OCI-LY7 (cell line): ENCODE measurements around the gene NUP88. TPM values are rescaled to one million over a fixed set of nuclear protein-coding genes. Genes with fewer than 3 reads are reported as not detected.
"Not testable (repeated sequence)": the region's sequence is repeated elsewhere in the genome, so short reads cannot be mapped to it uniquely, and the experiment has no call there.

Experiments used
- BruUV-seq: library from RNA; stranded (reverse); fragments of 400-500 nt; replicated peaks from 2 replicates; lab custom pipeline; 2021; lab: Mats Ljungman, UMichigan
- CTCF ChIA-PET: fragments of 300-600 bp; sonication (Branson Sonifier 250); formaldehyde crosslinking; loops from one replicate; lab custom pipeline; 2022; ENCODE audit warnings: antibody characterized with exemption; ENCODE audit not compliant: unreplicated experiment; lab: Charles Lee
- POLR2A ChIA-PET: fragments of 300-600 bp; sonication (Branson Sonifier 250); formaldehyde crosslinking; loops from one replicate; lab custom pipeline; 2022; ENCODE audit warnings: antibody characterized with exemption; lab: Charles Lee
- DNase-seq: peaks from one replicate; pipeline ENCODE4 v3.0.0-alpha.2; 2015; ENCODE audit warnings: low spot score
- H2AFZ ChIP-seq: fragments of 200-600 bp; sonication (generic), shearing (Covaris generic); 2 replicates; pipeline ENCODE4 v1.6.1; 2014; ENCODE audit warnings: mild to moderate bottlenecking, antibody characterized with exemption, low read length, moderate library complexity
- H3K27ac ChIP-seq: fragments of 200-600 bp; sonication (generic); 2 replicates; pipeline ENCODE4 v1.5.1; 2014; ENCODE audit warnings: mixed run types, low read depth, mild to moderate bottlenecking, moderate library complexity, low read length, inconsistent platforms; ENCODE audit not compliant: poor library complexity, severe bottlenecking
- H3K36me3 ChIP-seq: fragments of 200-600 bp; sonication (generic); 2 replicates; pipeline ENCODE4 v1.6.1; 2014; ENCODE audit warnings: mild to moderate bottlenecking, antibody characterized with exemption, low read length, moderate library complexity, mixed read lengths; ENCODE audit not compliant: insufficient read depth
- H3K4me1 ChIP-seq: fragments of 200-600 bp; sonication (generic); 2 replicates; pipeline ENCODE4 v1.5.1; 2014; ENCODE audit warnings: mild to moderate bottlenecking, low read length; ENCODE audit not compliant: insufficient read depth, poor library complexity, severe bottlenecking
- H3K4me2 ChIP-seq: fragments of 200-600 bp; sonication (generic); 2 replicates; pipeline ENCODE4 v1.6.1; 2014; ENCODE audit warnings: mild to moderate bottlenecking, low read length
- H3K4me3 ChIP-seq: fragments of 200-600 bp; sonication (generic); 2 replicates; pipeline ENCODE4 v1.5.1; 2014; ENCODE audit warnings: mild to moderate bottlenecking, low read depth, low read length; ENCODE audit not compliant: poor library complexity, severe bottlenecking
- H3K79me2 ChIP-seq: fragments of 200-600 bp; sonication (generic); 2 replicates; pipeline ENCODE4 v1.6.1; 2016; ENCODE audit warnings: low read depth, mild to moderate bottlenecking, low read length, moderate library complexity, mixed read lengths; ENCODE audit not compliant: insufficient read depth
- H3K9me2 ChIP-seq: fragments of 200-600 bp; sonication (generic); 2 replicates; pipeline ENCODE4 v1.6.1; 2016; ENCODE audit warnings: mild to moderate bottlenecking, low read length, mixed read lengths; ENCODE audit not compliant: insufficient read depth
- H3K9me3 ChIP-seq: fragments of 200-600 bp; sonication (generic); 2 replicates; pipeline ENCODE4 v1.6.1; 2014; ENCODE audit warnings: mild to moderate bottlenecking, mixed run types, low read length, mixed read lengths
- H4K20me1 ChIP-seq: fragments of 200-600 bp; sonication (generic); 2 replicates; pipeline ENCODE4 v1.6.1; 2014; ENCODE audit warnings: mild to moderate bottlenecking, antibody characterized with exemption, low read length, moderate library complexity, mixed read lengths; ENCODE audit not compliant: insufficient read depth
- EZH2phosphoT487 ChIP-seq: fragments of 200-600 bp; sonication (generic); IDR thresholded peaks from 2 replicates; pipeline ENCODE4 v1.6.1; 2018; ENCODE audit warnings: low read depth, borderline replicate concordance, mild to moderate bottlenecking, mixed run types, antibody characterized with exemption, low read length, moderate library complexity, mixed read lengths
- intact Hi-C: fragments of 100-400 bp; cut with micrococcal nuclease; formaldehyde crosslinking; loops from one replicate; pipeline ENCODE4 v1.10.0; 2022; ENCODE audit not compliant: unreplicated experiment
- total RNA-seq, 2 experiments: library from RNA; depleted of rRNA in 1 of 2; stranded (reverse); fragments of >200 nt in 1 of 2; shearing (Covaris generic) in 1 of 2; gene quantifications; 2 replicates each; pipeline ENCODE4 v1.2.3, GENCODE V29; 2014 to 2022
- TF ChIP-seq, protein P1 (sequence below): fragments of 200-600 bp; sonication (generic); conservative IDR thresholded peaks from 2 replicates; pipeline ENCODE4 v1.5.1; 2014; ENCODE audit warnings: mild to moderate bottlenecking, antibody characterized with exemption, low read length, moderate library complexity, mixed read lengths

The NUP88 gene
- total RNA-seq, 2 experiments from 2014 or later, result 238 to 262 TPM

DNA sequence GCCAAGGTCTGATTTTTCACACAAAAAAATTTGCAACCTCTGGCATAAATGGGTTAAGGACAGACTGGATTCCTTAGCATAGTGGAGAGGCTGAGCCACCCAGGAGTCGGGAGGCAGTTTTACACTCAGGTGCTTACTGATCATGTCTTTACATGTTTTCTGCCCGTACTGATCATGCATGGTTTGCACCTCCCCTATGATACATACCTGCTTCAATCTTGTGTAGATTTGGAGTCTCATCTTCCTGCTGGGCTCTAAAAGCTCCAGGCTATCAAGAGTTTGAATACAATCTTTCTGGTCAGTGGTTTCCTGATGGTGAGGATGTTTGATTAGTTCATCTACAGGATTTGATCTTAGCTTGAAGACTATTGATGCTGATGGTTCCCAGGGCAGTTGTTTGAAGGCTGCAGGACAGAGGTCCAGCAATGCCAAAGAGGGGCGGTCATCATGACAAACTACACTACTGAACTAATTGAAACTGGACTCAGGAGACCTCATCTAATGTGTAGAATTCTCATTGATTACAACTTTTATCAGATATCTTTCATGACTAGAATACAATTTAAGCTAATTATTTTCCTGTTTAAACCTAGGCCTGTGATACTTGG lies 12.6 kb upstream of the NUP88 start:
- Histone ChIP-seq H3K36me3 (peaks cover 98% of the 10 kb centered on the region), H3K4me1 (peaks cover 11% of the 10 kb centered on the region), H4K20me1 (peaks cover 13% of the 10 kb centered on the region; the same call in 1 of the 2 replicates), H2AFZ (no peak overlapping the region), H3K4me3 (no peak overlapping the region), H3K4me2 (no peak overlapping the region), H3K79me2 (peaks cover 21% of the 10 kb centered on the region), H3K27ac (no peak overlapping the region), H3K9me3 (no peaks in the 10 kb centered on the region), H3K9me2 (no peaks in the 10 kb centered on the region)
- no peak for TF ChIP-seq EZH2phosphoT487
- TF ChIP-seq, protein P1, sequence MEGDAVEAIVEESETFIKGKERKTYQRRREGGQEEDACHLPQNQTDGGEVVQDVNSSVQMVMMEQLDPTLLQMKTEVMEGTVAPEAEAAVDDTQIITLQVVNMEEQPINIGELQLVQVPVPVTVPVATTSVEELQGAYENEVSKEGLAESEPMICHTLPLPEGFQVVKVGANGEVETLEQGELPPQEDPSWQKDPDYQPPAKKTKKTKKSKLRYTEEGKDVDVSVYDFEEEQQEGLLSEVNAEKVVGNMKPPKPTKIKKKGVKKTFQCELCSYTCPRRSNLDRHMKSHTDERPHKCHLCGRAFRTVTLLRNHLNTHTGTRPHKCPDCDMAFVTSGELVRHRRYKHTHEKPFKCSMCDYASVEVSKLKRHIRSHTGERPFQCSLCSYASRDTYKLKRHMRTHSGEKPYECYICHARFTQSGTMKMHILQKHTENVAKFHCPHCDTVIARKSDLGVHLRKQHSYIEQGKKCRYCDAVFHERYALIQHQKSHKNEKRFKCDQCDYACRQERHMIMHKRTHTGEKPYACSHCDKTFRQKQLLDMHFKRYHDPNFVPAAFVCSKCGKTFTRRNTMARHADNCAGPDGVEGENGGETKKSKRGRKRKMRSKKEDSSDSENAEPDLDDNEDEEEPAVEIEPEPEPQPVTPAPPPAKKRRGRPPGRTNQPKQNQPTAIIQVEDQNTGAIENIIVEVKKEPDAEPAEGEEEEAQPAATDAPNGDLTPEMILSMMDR, result no peak
- no peak for DNase-seq
- ChIA-PET CTCF (no interaction called here), POLR2A (interaction anchor here (1.5 kb wide), 1 partner anchor 151 kb away, joined by 3 read pairs; no protein-coding TSS in a partner anchor)
- no TSS peak for BruUV-seq
- intact Hi-C loops, result no loop called here

DNA sequence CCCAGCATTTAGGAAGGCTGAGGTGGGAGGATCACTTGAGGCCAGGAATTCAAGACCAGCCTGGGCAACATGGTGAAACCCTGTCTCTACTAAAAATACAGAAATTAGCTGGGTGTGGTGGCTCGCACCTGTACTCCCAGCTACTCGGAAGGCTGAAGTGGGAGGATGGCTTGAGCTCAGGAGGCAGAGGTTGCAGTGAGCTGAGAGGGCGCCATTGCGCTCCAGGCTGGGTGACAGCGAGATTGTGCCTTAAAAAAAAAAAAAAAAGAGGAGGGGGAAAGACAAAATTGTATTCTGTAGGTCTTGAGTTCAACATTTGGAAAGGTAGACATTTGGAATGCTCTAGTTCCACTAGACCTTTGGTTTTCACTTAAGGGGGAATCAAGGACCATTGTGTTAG lies 11.8 kb upstream of the NUP88 start:
- H3K4me3 ChIP-seq, H2AFZ ChIP-seq, intact Hi-C loops, H3K9me2 ChIP-seq, BruUV-seq, H3K4me1 ChIP-seq, H3K4me2 ChIP-seq, DNase-seq, H3K27ac ChIP-seq, CTCF ChIA-PET, H3K9me3 ChIP-seq: not testable (repeated sequence)
- Histone ChIP-seq H4K20me1 (peaks cover 11% of the 10 kb centered on the region; the same call in 1 of the 2 replicates), H3K79me2 (peaks cover 13% of the 10 kb centered on the region), H3K36me3 (peaks cover 97% of the 10 kb centered on the region)
- POLR2A ChIA-PET, result interaction anchor here (1.6 kb wide), 1 partner anchor 12 kb away, joined by 4 read pairs; the partner anchor contains the start of gene NUP88
- TF ChIP-seq, protein P1, result peak; percentile 67

DNA sequence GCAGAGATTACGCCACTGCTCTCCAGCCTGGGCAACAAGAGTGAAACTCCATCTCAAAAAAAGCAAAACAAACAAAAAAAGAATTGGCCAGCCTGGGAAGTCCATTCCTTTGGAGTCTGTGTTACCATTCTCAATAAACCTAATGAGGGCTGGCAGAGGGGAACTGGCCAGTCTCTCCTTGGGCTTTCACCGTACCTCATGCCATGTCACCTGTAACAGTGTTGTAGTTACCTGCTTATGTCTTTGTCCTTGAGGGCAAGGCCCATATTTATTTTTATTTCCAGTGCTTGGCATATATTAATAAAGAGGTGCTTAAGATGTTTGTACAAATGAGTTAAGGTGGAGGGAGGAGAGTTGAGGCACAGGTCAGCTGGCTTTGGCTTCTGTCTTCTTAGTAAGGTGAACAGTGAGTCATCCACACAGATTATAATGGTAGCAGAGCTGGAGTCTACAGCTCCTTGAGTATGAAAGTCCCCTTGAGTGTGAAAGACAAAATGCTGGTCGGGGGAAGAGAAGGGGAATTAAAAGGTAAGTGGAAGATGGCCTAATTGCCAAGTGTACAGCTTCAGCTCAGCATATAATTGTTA lies 11.0 kb upstream of the NUP88 start:
- Histone ChIP-seq H3K4me3 (no peak overlapping the region), H3K36me3 (peaks cover 99% of the 10 kb centered on the region), H3K4me1 (no peaks in the 10 kb centered on the region), H3K9me3 (no peaks in the 10 kb centered on the region), H3K27ac (no peak overlapping the region), H3K9me2 (no peaks in the 10 kb centered on the region), H2AFZ (no peak overlapping the region), H3K79me2 (peaks cover 8% of the 10 kb centered on the region; the same call in 1 of the 2 replicates), H3K4me2 (no peak overlapping the region), H4K20me1 (peaks cover 7% of the 10 kb centered on the region; the same call in 1 of the 2 replicates)
- POLR2A ChIA-PET, result interaction anchor here (1.6 kb wide), 1 partner anchor 11 kb away, joined by 4 read pairs; the partner anchor contains the start of gene NUP88
- intact Hi-C loops, result no loop called here
- DNase-seq, result no peak
- no peak for TF ChIP-seq EZH2phosphoT487
- TF ChIP-seq, protein P1, result no peak
- BruUV-seq, result no TSS peak
- CTCF ChIA-PET, result no interaction called here
